ENCODE measurements around the gene SIRPD.

The SIRPD gene

DNA sequence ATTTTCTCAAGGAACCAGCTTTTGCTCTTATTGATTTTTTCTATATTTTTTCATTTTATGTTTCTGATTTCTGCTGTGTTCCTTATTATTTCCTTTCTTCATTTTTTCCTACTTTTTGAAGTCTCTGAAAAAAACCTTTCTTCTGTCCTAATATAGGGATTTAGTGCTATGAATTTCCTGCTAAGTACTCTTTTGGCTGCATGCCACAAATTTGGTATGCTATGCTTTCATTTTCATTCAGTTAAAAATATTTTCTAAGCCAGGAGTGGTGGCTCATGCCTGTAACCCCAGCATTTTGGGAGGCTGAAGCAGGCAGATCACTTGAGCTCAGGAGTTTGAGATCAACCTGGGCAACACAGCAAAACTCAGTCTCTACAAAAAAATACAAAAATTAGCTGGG, 30.6 kb downstream of the SIRPD start:
- TF ChIP-seq, protein P1, sequence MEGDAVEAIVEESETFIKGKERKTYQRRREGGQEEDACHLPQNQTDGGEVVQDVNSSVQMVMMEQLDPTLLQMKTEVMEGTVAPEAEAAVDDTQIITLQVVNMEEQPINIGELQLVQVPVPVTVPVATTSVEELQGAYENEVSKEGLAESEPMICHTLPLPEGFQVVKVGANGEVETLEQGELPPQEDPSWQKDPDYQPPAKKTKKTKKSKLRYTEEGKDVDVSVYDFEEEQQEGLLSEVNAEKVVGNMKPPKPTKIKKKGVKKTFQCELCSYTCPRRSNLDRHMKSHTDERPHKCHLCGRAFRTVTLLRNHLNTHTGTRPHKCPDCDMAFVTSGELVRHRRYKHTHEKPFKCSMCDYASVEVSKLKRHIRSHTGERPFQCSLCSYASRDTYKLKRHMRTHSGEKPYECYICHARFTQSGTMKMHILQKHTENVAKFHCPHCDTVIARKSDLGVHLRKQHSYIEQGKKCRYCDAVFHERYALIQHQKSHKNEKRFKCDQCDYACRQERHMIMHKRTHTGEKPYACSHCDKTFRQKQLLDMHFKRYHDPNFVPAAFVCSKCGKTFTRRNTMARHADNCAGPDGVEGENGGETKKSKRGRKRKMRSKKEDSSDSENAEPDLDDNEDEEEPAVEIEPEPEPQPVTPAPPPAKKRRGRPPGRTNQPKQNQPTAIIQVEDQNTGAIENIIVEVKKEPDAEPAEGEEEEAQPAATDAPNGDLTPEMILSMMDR (IDR thresholded peaks at IDR 0.05; ENCODE audit: borderline replicate concordance, insufficient read depth, low read depth, low read length) = no peak
- no peak overlapping the region for H3K4me3 ChIP-seq (ENCODE audit: low read depth, low read length)

GRCh38 chr20:1526310-1526709, 31.2 kb downstream of the SIRPD start:
- no peak overlapping the region for H3K4me3 ChIP-seq (ENCODE audit: low read depth, low read length)
- TF ChIP-seq, protein P1 (IDR thresholded peaks at IDR 0.05; ENCODE audit: borderline replicate concordance, insufficient read depth, low read depth, low read length) = no peak

GRCh38 chr20:1524004-1524403, 33.5 kb downstream of the SIRPD start:
- no peak overlapping the region for H3K4me3 ChIP-seq (ENCODE audit: low read depth, low read length)
- TF ChIP-seq, protein P1 (IDR thresholded peaks at IDR 0.05; ENCODE audit: borderline replicate concordance, insufficient read depth, low read depth, low read length) = no peak

GRCh38 chr20:1517010-1517409, 40.5 kb downstream of the SIRPD start:
- no peak overlapping the region for H3K4me3 ChIP-seq (ENCODE audit: low read depth, low read length)
- TF ChIP-seq, protein P1 (IDR thresholded peaks at IDR 0.05; ENCODE audit: borderline replicate concordance, insufficient read depth, low read depth, low read length) = no peak

DNA sequence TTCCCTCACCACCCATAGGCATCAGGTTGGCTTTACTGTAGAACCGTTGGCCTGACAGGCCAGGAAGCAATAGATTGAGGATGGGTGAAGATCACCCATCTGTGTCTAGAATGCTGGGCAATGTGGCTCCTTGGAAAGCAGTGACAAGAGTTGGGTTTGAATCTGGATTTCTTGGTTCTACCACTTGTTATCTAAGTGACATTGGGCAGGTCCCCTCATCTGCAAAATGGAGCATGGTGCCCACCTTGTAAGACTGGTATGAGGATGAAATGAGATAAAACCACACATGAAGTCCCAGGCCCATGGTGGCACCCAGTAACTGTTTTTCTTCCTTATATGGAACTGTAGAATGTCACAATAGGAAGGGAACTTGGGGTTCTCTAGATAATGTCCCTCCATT, 43.7 kb downstream of the SIRPD start:
- TF ChIP-seq, protein P1 (IDR thresholded peaks at IDR 0.05; ENCODE audit: borderline replicate concordance, insufficient read depth, low read depth, low read length) = no peak
- H3K4me3 ChIP-seq (ENCODE audit: low read depth, low read length) = no peak overlapping the region

DNA sequence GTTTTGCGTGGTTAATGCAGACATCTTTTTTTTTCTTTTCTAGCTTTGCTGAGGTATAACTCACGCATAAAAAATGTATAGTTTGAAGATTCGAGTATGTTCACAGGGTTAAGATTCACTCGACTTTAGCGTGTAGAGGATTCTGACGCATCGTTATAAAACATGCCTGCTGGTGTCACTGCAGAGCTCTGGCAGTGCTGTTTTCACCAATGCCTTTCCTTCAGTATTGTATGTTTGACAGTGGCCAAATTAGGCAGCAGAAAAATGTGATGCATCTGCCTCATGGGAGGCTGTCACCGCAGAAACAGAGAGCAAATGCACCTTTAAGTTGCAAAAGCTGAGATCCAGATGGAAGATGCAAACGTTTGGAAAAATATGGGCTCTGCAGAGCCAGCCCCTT, 48.3 kb downstream of the SIRPD start:
- no peak overlapping the region for H3K4me3 ChIP-seq (ENCODE audit: low read depth, low read length)
- TF ChIP-seq, protein P1 (IDR thresholded peaks at IDR 0.05; ENCODE audit: borderline replicate concordance, insufficient read depth, low read depth, low read length) = peak; percentile 38; the same call in 1 of the 2 replicates

DNA sequence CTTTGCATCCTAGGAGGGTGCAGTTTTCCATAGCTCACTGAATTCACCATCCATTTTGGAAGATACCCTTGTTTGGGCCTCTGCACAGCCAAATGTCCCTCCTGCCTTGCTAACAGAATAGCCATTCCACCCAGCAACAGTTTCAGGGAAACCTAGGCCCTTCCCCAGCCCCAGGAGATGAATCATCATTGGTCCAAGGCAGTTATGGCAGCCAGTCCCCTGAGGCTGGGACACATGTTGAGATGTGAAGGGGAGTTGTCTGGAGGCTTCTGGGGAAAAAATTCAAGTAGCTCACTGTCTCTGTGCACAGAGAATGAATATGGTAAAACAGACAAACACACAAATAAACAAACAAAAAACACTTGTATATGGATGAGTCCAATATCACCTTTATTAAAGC, 48.9 kb downstream of the SIRPD start:
- TF ChIP-seq, protein P1 (IDR thresholded peaks at IDR 0.05; ENCODE audit: borderline replicate concordance, insufficient read depth, low read depth, low read length) = no peak
- no peak overlapping the region for H3K4me3 ChIP-seq (ENCODE audit: low read depth, low read length)

Data from GM12875 (cell line).